Muscle of leg (tissue), 11 donors: ENCODE measurements around the gene SBNO2. TPM values are rescaled to one million over a fixed set of nuclear protein-coding genes. Genes with fewer than 3 reads are reported as not detected.

Source experiments
- DNase-seq: peaks from one replicate; pipeline ENCODE4 v3.0.0; 2013
- H3K27ac ChIP-seq: one replicate; pipeline ENCODE4 v1.5.1; 2013; ENCODE audit warnings: mild to moderate bottlenecking, low read length, control low read depth
- H3K27me3 ChIP-seq: one replicate; pipeline ENCODE4 v1.6.1; 2013; ENCODE audit warnings: low read length; ENCODE audit not compliant: control insufficient read depth, insufficient read depth
- H3K36me3 ChIP-seq: one replicate; pipeline ENCODE4 v1.6.1; 2013; ENCODE audit warnings: low read length; ENCODE audit not compliant: control insufficient read depth, insufficient read depth
- H3K4me1 ChIP-seq: one replicate; pipeline ENCODE4 v1.6.1; 2013; ENCODE audit warnings: low read length; ENCODE audit not compliant: control insufficient read depth, insufficient read depth
- H3K4me3 ChIP-seq: one replicate; pipeline ENCODE4 v1.5.1; 2013; ENCODE audit warnings: low read length, control low read depth
- H3K9me3 ChIP-seq: replicated peaks from 2 replicates; pipeline ENCODE4 v1.6.1; 2013; ENCODE audit warnings: low read depth, low read length; ENCODE audit not compliant: control insufficient read depth
- WGBS: methylation state at CpG from one replicate; pipeline ENCODE4 v1.1.5; 2013; ENCODE audit warnings: missing lambda C conversion rate; ENCODE audit not compliant: insufficient coverage; 5-methylcytosine and 5-hydroxymethylcytosine counted together
- polyA plus RNA-seq, 8 donors: library from polyadenylated mRNA; unstranded; fragments of 120-200 nt; gene quantifications; one replicate each; pipeline versions ENCODE4 v1.2.1 to v1.2.3, GENCODE V29; 2013; ENCODE audit warnings: inconsistent platforms in 1 of 8, low replicate concordance in 1 of 8; ENCODE audit not compliant: insufficient read length in 8 of 8, insufficient read depth in 1 of 8
- total RNA-seq: library from RNA; stranded (reverse); fragments of 120-200 nt; gene quantifications from one replicate; pipeline ENCODE4 v1.2.4, GENCODE V29; 2013

Gene SBNO2
- total and polyA plus RNA-seq, 9 donors = 7.4 to 16.7 (median 12.2) TPM

DNA sequence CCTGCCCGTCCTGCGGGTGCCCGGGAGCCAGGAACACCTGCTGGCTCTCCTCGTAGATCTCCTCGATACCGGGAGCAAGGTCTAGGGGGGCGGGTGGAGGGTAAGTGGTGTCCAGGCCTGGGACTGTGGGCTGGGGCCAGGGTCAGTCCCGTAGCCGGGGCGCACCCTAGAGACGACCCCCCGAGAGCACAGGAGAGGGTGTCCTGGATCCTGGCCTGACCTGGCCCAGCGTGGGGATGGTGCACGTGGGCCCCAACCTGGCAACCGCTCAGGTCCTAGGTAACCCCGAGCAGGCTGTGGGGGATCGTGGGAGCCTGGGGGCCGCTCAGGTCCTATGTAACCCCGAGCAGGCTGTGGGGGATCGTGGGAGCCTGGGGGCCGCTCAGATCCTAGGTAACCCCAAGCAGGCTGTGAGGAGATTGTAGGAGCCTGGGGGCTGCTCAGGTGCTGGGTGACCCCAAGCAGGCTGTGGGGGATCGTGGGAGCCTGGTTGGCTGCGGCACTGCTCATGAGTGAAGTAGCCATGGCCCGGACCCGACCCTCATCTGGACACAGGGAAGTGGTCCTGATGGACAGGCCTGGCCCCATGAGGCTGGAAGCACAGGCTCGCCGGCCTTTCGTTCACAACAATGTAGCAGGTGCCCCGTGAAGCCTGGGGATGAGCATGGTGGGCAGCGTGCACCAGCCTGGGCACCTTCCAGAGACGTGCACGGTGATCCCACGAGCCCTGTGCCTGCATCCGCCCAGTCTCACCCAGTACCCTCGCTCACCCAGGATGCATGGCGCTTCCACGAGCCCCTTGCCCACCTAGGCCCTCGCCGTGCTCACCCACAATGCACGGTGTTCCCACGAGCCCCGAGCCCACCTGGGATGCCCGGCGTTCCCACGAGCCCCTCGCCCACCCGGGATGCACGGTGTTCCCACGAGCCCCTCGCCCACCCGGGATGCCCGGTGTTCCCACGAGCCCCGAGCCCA lies 64.1 kb downstream of the SBNO2 start:
- H3K9me3 ChIP-seq = no peaks in the 10 kb centered on the region
- peaks cover 48% of the 10 kb centered on the region for H3K36me3 ChIP-seq
- peaks cover 45% of the 10 kb centered on the region for H3K4me1 ChIP-seq
- no peak overlapping the region for H3K27ac ChIP-seq
- no peak for DNase-seq
- 83% methylated on average over 46 of the region's 54 CpGs for WGBS
- H3K27me3 ChIP-seq = no peaks in the 10 kb centered on the region
- H3K4me3 ChIP-seq = no peak overlapping the region

DNA sequence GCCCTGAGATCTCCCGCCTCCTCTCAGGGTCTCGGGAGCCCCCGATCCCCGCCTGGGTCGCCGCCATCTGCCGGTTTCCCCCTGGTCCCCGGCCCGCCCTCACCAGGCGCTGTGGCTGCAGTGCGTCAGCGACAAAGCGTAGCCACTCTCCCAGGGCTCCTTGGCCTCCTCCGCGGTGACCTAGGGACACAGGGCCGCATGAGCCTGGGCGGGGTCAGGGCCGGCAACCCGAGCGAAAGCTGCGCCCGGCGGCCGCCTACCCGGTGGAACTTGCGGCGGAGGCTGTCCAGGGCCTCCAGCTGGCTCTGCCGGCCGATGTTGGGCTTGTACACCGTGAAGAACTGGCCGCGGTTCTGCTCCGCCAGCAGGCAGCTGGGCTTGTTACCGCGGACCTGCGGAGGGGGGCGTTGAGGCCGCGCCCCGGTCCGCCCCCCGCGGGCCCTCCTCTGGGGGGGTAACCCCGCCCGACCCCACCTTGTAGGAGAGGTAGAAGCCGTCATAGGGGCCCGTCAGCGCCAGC lies 65.0 kb downstream of the SBNO2 start:
- Histone ChIP-seq H3K27ac (no peak overlapping the region), H3K4me3 (no peak overlapping the region), H3K36me3 (peaks cover 46% of the 10 kb centered on the region), H3K27me3 (no peaks in the 10 kb centered on the region), H3K4me1 (peaks cover 46% of the 10 kb centered on the region), H3K9me3 (no peaks in the 10 kb centered on the region)
- WGBS = 70% methylated on average over 36 of the region's 48 CpGs
- no peak for DNase-seq

DNA sequence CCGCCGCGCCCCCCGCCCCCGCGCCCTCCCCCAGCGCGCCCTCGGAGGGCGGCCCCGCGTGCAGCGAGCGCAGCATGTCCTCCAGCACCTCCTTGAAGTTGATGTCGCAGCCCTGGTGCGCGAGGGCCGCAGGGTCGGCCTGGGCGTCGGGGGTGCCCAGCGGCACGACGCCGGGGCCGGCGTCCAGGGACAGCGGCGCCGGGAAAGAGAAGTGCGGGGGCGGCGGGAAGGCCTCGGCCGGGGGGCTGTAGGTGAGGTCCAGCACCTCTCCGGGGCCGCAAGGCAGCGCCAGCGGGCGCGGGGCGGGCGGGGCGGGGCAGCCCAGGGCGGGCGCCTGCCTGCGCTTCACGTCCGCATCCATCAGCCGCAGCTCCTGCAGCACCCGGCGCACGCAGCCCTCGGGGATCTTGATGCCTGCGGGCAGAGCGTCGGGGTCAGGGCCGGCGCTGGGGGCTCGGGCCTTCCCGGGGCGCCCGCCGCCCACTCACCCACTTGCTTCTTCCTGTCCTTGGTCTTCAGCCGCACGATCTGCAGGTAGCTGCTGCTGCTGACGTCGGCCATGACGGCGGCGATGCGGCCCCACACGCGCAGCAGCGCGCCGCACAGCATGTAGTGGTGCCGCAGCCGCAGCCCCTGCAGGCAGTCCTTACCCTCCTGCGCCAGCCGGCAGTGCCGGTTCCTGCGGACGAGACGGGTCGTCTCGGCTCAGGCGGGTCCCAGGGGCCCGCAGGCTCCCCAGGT lies 65.6 kb downstream of the SBNO2 start:
- no peak for DNase-seq
- WGBS = 89% methylated on average over 77 of the region's 89 CpGs
- Histone ChIP-seq H3K4me3 (no peak overlapping the region), H3K9me3 (no peaks in the 10 kb centered on the region), H3K27me3 (no peaks in the 10 kb centered on the region), H3K4me1 (peaks cover 41% of the 10 kb centered on the region), H3K36me3 (peaks cover 43% of the 10 kb centered on the region), H3K27ac (no peak overlapping the region)

DNA sequence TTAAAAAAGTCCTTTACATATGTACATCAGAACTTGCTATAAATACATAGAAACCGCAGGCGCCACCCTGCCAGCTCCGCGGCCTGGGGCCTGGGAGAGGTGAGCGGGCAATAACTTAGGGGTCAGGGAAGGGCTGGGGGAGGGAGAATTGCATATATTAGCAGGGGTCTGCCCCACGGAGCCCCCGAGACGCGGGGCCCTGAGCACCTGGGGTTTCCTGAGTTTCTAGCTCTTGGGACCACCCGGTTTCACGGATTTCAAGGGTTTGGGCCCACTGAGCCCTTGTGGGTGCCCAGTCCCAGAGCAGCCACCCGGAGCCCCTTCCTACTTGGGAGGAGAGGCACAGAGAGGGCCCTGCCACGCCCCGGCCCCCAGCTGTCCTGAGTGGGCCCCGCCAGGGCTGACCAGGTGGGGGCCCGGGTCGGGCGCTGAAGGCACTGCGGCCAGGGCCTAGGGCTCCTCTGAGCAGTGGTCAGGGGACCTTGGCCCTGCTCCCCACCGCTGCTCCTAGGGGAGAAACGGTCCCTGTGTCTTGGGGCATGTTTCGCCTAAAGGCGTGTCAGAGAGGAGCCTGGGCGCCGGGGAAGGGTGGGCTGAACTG lies 66.3 kb downstream of the SBNO2 start:
- H3K27ac ChIP-seq = no peak overlapping the region
- H3K4me3 ChIP-seq = no peak overlapping the region
- no peaks in the 10 kb centered on the region for H3K27me3 ChIP-seq
- H3K4me1 ChIP-seq = peaks cover 42% of the 10 kb centered on the region
- H3K36me3 ChIP-seq = peaks cover 43% of the 10 kb centered on the region
- H3K9me3 ChIP-seq = no peaks in the 10 kb centered on the region
- WGBS = 88% methylated on average over 20 of the region's 25 CpGs
- DNase-seq = no peak

DNA sequence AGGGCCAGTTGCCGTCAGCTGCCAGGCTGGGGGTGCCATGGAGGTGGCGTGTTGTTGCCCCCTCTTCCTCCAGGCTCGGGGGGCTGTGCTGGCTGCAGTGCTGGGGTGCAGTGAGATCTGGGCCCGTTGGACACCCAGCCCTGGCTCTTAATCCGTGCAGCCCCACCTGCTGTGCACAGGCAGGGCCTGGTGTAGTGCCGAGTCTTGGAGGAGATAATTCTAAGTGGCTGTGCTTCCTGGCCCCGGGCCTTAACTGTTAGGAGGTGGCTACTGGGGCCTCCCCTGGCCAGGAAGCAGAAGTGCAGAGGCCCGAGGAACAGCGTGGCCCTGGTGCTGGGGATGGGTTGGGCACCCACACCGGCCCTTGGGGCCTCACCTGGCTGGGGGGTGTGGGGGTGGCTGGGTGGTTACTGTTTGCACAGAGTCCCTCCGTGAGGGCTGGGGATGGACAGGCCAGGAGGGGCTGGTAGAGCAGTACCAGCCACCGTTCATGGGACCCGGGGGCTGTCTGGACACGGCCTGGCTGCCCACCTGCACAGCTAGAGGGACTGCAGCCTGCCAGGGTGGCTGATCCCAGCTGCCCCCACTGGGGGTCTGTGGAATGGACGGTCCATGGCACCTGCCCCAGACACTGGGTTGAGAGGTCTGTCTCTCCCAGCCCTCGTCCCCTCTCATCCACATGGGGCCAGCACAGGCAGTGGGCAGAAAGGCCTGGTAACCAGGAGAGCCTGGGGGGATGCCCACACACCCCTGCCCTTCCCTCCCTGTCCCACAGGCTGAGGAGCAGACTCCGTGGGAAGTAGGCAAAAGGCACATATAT lies 67.0 kb downstream of the SBNO2 start:
- Histone ChIP-seq H3K4me3 (no peak overlapping the region), H3K4me1 (peaks cover 43% of the 10 kb centered on the region)
- 56% methylated on average over 13 of the region's 17 CpGs for WGBS

DNA sequence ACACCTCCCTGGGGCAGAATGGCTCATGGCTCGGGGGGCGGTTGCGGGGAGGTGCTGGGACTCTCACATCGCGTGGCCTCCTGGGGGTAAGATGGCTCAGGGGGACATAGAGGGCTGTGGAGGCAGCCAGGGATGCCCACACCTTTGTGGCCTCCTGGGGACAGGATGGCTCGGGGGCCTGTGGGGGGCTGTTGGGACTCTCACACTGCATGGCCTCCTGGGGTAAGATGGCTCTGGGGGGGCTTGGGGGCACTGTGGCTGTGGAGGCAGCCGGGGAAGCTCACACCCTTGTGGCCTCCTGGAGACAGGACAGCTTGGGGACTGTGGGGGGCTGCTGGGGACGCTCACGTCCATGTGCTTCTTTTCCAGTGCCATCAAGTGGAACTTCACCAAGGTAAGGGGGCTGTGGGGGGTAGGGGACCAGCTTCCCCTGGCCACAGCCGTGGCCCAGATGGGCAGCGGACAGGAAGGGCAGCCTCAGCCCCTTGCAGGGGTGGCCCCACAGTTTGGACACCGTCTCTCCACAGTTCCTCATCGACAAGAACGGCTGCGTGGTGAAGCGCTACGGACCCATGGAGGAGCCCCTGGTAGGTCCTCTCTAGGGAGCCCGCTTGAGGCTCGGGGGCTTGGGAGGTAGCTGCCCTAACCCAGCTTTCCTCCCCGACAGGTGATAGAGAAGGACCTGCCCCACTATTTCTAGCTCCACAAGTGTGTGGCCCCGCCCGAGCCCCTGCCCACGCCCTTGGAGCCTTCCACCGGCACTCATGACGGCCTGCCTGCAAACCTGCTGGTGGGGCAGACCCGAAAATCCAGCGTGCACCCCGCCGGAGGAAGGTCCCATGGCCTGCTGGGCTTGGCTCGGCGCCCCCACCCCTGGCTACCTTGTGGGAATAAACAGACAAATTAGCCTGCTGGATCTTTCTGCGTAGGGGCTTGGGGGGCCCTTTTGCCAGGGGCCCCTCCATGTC lies 67.9 kb downstream of the SBNO2 start:
- Histone ChIP-seq H3K36me3 (peaks cover 39% of the 10 kb centered on the region), H3K9me3 (no peaks in the 10 kb centered on the region), H3K4me3 (no peak overlapping the region), H3K27me3 (no peaks in the 10 kb centered on the region), H3K27ac (no peak overlapping the region), H3K4me1 (peaks cover 47% of the 10 kb centered on the region)
- WGBS = 78% methylated on average over 26 of the region's 32 CpGs
- no peak for DNase-seq

More for the DNA sequence above, 67.0 kb downstream of the SBNO2 start:
- no peak for DNase-seq
- Histone ChIP-seq H3K27me3 (no peaks in the 10 kb centered on the region), H3K36me3 (peaks cover 39% of the 10 kb centered on the region), H3K9me3 (no peaks in the 10 kb centered on the region), H3K27ac (no peak overlapping the region)

DNA sequence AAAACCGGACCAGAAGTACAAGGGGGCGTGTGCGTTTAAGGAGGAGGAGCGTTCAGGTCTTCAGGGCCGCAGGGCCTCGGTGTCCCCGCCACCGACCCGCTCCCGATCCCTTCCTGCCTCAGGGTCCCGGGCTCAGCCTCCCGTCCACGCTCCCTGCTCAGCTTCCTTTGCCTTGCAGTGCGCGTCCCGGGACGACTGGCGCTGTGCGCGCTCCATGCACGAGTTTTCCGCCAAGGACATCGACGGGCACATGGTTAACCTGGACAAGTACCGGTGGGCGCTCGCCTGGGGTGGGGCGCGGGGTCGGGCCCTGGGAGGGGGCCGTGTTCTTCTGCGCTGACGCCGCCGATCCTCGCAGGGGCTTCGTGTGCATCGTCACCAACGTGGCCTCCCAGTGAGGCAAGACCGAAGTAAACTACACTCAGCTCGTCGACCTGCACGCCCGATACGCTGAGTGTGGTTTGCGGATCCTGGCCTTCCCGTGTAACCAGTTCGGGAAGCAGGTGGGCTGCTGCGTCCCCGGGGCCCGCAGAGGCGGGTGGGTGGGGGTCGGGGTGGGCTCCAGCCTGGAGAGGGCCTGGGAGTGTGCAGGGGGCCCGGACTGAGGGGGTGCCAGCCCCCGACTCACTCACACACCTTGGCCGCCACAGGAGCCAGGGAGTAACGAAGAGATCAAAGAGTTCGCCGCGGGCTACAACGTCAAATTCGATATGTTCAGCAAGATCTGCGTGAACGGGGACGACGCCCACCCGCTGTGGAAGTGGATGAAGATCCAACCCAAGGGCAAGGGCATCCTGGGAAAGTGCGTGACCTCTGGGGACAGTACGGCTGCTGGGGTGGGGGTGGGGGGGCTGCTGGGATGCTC lies 68.8 kb downstream of the SBNO2 start:
- peak overlapping the region; percentile 65 for H3K4me3 ChIP-seq
- H3K4me1 ChIP-seq = peaks cover 43% of the 10 kb centered on the region
- 18% methylated on average over 54 of the region's 69 CpGs for WGBS
- H3K27ac ChIP-seq = peak overlapping the region; percentile 88
- H3K27me3 ChIP-seq = no peaks in the 10 kb centered on the region
- peak; percentile 53 for DNase-seq
- H3K36me3 ChIP-seq = peaks cover 37% of the 10 kb centered on the region
- H3K9me3 ChIP-seq = no peaks in the 10 kb centered on the region

DNA sequence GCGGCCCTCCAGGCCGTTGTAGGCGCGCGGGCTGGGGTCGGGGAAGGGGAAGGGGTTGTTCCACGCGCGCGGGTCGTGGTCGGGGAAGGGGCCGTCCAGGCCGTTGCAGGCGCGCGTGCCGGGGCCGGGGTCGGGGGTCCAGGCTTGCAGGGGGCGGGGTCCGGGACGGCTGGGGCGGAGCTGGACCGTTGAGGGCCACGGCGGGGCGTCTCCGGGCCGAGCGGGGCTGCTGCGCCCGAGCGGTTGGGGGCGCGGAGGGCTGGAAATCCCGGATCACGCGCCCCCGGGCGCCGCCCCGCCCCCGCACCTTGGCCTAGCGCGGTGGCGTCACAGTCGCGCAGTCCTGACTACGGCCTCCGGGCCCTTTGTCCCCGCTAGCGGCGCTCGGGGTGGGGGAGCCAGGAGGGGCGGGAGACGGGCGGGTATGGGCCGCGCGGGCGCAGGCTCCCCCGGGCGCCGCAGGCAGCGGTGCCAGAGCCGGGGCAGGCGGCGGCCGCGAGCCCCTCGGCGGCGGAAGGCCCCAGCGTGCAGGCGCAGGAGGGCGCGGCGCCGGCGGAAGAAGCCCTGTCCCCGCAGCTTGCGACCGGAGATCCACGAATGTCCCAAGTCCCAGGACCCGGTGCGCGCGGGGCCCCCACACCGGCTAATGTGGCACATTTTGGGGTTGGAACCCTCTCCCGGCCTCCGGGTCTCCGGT lies 69.6 kb downstream of the SBNO2 start:
- peaks cover 30% of the 10 kb centered on the region for H3K36me3 ChIP-seq
- peak overlapping the region; percentile 65 for H3K4me3 ChIP-seq
- peak overlapping the region; percentile 88 for H3K27ac ChIP-seq
- WGBS = under 1% methylated on average over 93 of the region's 93 CpGs
- DNase-seq = peak; percentile 81
- H3K27me3 ChIP-seq = no peaks in the 10 kb centered on the region
- peaks cover 43% of the 10 kb centered on the region for H3K4me1 ChIP-seq
- H3K9me3 ChIP-seq = no peaks in the 10 kb centered on the region
